Suppressor macrophage treated with lipopolysaccharide for 1 hour (primary cell): ENCODE measurements around the gene ME3.
A peak's percentile ranks its signal among the peaks of the same experiment; 100 is the strongest.
"Not testable (repeated sequence)": the region's sequence is repeated elsewhere in the genome, so short reads cannot be mapped to it uniquely, and the experiment has no call there.

Experiments
- DNase-seq, 3 donors: peaks; one replicate each; pipeline ENCODE4 v3.0.0-alpha.2; 2020 to 2022

ME3 gene

GRCh38 chr11:86551288-86552092, 120.9 kb downstream of the ME3 start:
- DNase-seq = peak in 1 of 3 donors; percentile 18

GRCh38 chr11:86550757-86551156, 121.7 kb downstream of the ME3 start:
- peak in 1 of 3 donors; percentile 3 for DNase-seq

GRCh38 chr11:86548271-86548917, 124.0 kb downstream of the ME3 start:
- DNase-seq = peak in 1 of 3 donors; percentile 11

DNA sequence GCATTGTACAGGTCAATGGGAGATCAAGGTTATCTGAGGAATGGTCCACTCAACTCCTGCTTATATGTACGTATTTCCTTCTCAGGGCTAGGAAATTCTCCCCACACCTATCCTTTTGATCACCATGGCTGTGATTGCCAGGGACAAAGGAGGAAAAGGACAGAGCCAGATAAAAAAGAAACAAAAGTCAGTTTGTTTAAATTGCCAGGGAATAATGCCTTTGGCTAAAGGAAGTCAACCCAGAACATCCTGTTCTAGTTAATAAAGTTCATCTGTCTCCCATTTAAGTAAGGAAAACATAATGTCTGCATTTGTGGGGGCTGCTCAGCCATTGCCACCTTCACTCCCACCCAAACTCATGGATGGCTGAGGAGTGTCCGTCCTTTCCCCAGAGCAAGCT, 124.7 kb downstream of the ME3 start:
- no peak for DNase-seq

DNA sequence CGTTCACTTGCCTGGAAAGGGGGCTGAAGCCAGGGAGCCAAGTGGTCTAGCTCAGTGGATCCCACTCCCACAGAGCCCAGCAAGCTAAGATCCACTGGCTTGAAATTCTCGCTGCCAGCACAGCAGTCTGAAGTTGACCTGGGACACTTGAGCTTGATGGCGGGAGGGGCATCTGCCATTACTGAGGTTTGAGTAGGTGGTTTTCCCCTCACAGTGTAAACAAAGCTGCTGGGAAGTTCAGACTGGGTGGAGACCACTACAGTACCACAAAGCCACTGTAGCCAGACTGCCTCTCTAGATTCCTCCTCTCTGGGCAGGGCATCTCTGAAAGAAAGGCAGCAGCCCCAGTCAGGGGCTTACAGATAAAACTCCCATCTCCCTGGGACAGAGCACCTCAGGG, 131.1 kb downstream of the ME3 start:
- not testable (repeated sequence) for DNase-seq

GRCh38 chr11:86538223-86538548, 134.2 kb downstream of the ME3 start:
- no peak for DNase-seq

GRCh38 chr11:86537541-86538222, 134.7 kb downstream of the ME3 start:
- peak in 1 of 3 donors; percentile 7 for DNase-seq

GRCh38 chr11:86535773-86536172, 136.6 kb downstream of the ME3 start:
- peak in 1 of 3 donors; percentile 8 for DNase-seq

GRCh38 chr11:86524620-86525352, 147.6 kb downstream of the ME3 start:
- DNase-seq = no peak

DNA sequence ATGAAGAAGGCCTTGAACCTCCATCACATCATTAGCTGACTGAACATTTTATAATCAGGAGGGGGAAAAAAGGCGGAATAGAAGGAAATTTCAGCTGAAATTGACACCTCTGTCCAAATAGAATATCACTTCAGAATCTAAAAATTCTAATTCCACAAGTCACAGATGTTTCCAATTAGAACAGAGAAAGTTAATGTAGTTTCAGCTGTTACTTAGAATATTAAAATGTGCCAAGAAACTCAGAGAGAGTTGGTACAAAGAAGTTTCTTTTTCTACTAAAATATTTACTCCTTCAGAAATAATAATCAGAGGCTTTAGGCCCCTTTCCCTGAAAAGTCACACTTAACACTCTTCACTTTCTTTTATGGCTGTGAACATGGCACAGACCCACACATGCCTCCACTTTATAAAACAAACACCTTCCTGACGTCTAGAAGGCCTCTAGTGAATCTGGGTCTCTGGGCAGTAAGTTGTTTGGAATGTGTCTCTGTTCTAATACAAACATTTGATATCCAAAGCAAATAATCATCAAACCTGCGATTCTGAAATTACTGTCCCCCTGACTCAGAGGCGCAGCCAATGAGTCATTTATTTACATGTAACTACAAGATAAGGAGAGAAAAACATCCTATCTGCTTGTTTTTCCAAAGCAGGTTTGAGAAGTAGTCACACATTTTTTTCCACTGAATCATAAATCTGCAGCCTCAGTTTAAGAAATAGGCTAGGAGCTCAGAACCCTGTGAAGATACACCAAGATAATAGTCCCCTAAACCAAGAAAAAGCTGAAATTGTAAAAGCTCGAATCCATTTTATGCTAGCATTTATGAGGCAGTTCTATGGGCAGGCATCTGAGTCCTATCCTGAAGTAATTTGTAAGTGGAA, 148.4 kb downstream of the ME3 start:
- DNase-seq = no peak

GRCh38 chr11:86522512-86522911, 149.9 kb downstream of the ME3 start:
- DNase-seq = not testable (repeated sequence)

DNA sequence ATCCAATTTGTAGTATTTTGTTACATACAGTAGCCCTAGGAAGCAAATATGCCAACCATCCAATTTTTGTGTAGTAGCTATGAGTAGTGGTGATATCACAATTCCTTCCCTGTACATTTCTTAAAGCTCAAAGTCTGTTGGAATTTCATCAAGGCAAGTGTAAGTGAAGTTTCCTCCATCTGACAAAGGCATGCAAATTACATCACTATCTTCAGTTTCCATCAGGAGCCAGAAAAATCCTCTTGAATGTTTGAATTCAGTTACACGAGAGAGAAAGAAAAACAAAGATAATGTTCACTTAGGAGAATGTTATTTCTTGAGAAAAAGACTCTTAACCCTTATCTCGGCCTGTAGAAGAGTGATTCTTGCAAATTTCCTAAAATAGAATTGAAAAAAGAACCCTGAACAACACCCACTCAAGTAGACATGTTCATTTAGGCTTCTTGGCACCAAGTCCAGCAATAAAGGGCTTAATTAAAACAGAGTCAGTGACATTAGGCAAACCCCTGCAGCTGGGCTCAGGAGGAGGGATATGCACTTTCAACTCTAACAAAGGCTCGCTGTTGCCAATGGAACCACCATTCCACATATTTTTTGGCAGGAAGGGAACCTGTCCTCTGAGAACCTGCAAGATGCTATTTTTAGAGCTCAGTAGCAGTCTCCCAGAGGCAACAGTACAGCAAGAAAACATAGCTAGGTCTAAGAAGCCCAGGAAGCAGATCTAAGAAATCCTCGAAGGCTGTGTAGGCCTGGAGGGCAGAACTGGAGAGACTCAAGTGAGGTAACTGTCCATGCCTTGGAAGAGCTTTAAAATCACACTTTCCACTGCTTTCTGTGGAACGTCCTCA, 153.1 kb downstream of the ME3 start:
- no peak for DNase-seq

DNA sequence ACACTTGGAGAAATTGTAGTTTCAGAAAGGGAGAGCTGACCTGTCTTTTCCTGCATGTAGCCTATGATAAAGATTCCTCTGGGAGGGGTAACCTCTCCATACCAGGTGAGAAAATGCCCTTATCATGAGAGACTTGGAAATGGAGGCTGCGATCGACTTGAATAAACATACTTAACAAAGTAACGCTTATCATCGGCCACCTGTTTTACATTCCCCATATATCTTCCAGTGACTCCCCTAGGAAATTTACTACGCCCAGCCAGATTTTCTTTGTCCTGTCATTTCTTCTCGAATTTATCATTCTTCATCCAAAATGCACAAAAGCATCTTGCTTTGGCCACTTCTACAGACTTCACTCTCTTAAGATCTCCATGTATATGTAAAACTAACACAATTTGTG, 154.2 kb downstream of the ME3 start:
- no peak for DNase-seq

DNA sequence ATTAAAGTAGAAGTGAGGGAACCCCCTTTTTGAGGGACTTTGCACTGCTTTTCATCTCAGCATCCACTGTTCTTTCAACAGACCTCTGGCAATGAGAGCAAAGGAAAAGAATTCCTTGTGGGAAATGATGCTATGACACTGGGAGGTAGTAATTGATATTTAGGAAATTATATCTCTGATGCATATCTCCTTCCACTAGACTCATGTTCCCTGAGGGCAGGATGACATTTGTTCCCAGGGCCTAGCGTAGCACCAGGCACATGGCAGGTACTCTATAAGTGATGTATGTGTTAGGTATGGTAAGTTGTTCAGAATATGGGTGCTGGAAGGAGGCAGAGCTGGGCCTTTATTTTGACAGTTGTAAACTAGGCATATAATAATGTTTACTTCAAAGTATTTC, 154.9 kb downstream of the ME3 start:
- DNase-seq = no peak

DNA sequence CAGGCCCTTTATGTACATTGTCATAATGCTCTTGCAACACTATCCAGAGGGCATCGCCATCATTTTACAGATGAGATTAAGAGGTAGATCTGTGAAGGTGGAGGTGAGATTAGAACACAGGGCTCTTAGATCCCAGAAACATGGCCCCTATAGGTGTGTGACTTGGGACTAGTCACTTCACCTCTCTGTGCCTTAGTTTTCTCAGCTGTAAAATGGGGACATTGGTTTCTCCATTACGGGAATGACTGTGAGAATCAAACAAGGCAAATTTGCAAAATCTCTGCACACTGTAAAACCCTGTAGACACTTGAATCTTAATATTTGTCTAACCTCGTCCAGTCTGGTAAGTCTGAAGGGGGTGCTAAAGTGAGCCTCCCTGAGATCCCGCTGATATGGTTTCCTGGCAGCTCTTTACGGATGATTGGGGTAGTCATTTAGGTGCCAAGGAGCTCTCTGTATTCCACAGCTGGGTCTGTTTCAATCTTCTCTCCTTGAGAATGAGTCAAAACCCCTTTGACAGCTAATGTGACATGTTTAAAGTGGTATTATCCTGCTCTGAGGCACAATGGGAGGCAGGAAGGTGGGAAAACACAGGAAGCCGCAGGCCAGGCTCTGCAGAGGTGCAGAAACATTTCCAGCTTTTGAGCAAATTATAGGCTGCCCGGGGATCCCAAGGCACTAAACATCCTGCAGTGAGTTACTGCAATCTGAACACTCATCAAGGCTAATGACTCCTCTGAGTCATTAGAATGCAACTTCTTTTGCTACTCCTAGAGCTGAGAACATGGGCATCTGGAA, 156.9 kb downstream of the ME3 start:
- peak; percentile 4 to 27 (median 5) for DNase-seq

DNA sequence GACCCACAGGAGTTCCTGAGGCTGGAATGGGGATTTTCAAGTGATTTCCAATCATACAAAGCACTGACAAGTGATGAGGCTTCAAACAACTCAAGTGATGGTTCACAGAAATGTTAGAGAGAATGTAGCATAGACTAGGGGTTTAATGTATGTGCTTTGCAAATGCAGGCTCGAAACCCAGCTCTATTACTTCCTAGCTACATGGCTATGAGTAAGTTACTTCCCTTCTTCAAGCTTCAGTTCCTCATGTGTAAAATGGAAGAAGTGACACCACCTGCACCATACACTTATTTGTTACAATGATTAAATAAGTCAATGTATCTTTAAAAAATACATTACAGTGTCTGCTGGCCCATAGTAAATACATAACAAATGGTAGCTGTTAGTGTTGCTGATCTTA, 158.0 kb downstream of the ME3 start:
- DNase-seq = peak; percentile 46 to 61 (median 60)

- DNase-seq = no peak
These were observed 158.6 kb downstream of the ME3 start for GRCh38 chr11:86513746-86514373.

DNA sequence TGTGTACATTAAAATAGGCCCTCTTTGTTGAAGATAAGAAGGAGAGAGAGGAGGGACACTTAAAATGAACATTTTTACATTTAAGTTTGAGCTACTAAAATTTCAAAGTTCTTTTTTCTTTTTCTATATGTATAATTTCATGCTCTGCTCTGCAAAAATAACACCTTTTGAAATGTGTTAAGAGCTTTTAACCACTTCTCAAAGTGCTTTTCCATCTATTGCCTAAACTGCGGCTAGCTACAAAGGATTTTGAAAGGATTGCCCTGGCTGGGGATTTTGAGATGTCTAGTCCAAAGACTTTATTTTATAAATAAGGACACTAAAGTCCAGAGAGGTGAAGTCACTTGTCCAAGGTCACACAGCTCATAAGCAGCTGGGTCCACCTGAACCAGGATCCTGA, 159.3 kb downstream of the ME3 start:
- no peak for DNase-seq

GRCh38 chr11:86511086-86511551, 161.3 kb downstream of the ME3 start:
- DNase-seq = peak; percentile 40 to 64 (median 63)

GRCh38 chr11:86510674-86511073, 161.7 kb downstream of the ME3 start:
- DNase-seq = no peak
